Measurements from ENCODE around the gene JAKMIP3. TPM values are rescaled to one million over a fixed set of nuclear protein-coding genes. Genes with fewer than 3 reads are reported as not detected.

Gene JAKMIP3
- total and polyA plus RNA-seq, 2 donors (not counting 1 experiment from before 2014, with no cell fraction given) = 0.17 to 0.21 TPM

DNA sequence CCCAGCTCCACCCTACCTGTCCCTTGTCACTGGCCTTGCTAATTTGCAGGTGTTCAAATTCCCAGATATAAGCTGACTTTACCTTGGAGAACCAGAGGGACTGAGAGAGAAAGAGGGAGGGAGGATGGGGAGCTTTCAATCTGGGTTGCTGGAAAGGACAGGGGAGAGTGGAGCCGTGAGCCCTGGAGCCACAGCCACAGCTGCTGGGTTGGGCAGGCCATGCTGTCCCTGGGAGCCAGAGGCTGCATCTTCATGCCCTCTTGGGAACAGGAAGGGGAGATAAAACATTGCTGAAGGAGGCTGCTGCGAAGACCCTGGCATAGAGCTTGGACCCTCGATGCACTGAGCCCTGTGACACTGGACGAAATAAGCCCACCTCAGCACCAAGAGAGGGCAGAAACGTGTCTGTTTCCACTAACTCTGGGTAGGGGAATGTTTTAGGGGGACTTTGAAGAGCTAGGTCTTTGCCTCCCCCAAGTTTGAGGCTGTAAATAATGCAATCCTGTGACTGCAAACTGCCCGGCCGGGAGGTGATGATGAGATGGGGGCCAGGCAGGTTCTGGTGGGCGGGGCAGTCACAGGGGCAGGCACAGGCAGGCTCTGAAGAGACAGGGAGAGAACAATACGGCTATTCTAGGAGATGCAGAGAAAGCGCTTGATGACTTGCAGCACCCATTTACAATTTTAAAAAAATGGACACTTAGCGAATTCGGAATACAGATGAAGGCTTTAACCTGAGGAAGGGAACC, 5.8 kb upstream of the JAKMIP3 start:
- WGBS (ENCODE audit: insufficient coverage) = 69% methylated on average over 9 of the region's 12 CpGs
- Histone ChIP-seq H3K4me1 (ENCODE audit: control insufficient read depth in 2 of 2, insufficient read depth in 2 of 2, low read length in 2 of 2) (no peaks in the 10 kb centered on the region), H3K79me2 (ENCODE audit: control insufficient read depth, insufficient read depth, low read length) (no peaks in the 10 kb centered on the region), H4K20me1 (ENCODE audit: control insufficient read depth, insufficient read depth, low read length, poor library complexity, severe bottlenecking) (no peaks in the 10 kb centered on the region), H3K27ac (ENCODE audit: low read length in 2 of 2) (no peak overlapping the region), H3K4me3 (ENCODE audit: control extremely low read depth in 1 of 5, extremely low read depth in 1 of 5, insufficient read depth in 1 of 5, low read depth in 2 of 5, low read length in 4 of 5) (no peak overlapping the region), H3K36me3 (replicated peaks in 1 of 2; ENCODE audit: control extremely low read depth in 1 of 2, control insufficient read depth in 1 of 2, extremely low read depth in 1 of 2, insufficient read depth in 2 of 2, low read length in 1 of 2) (no peaks in the 10 kb centered on the region), H3K27me3 (replicated peaks in 1 of 4; ENCODE audit: control extremely low read depth in 1 of 4, control insufficient read depth in 3 of 4, insufficient read depth in 4 of 4, low read length in 3 of 4) (peaks cover 0 to 3% (median 0%) of the 10 kb centered on the region in 4 experiments), H3K9me3 (ENCODE audit: control extremely low read depth in 1 of 3, control insufficient read depth in 2 of 3, insufficient read depth in 1 of 3, low read length in 2 of 3) (peaks cover 0 to 8% (median 0%) of the 10 kb centered on the region in 3 donors), H3K4me2 (replicated peaks; ENCODE audit: low read depth, low read length, poor library complexity, severe bottlenecking) (no peak overlapping the region), H2AFZ (ENCODE audit: insufficient read depth, low read depth, low read length, poor library complexity, severe bottlenecking) (no peak overlapping the region), H3K9ac (ENCODE audit: low read length) (no peak overlapping the region)
- Mint-ChIP-seq H3K27ac (no peak overlapping the region), H3K4me3 (no peak overlapping the region), H3K4me1 (no peaks in the 10 kb centered on the region), H3K27me3 (peaks cover 9% of the 10 kb centered on the region), H3K9me3 (ENCODE audit: insufficient read depth) (no peaks in the 10 kb centered on the region)
- DNase-seq (no peak), ATAC-seq (ENCODE audit: low read depth) (no peak)
- intact Hi-C loops (cut with micrococcal nuclease) = no loop called here
- ChIA-PET POLR2A (no interaction called here), CTCF (interaction anchor here (1.4 kb wide), 1 partner anchor 36 kb away, joined by 3 read pairs; no protein-coding TSS in a partner anchor)
- TF ChIP-seq EZH2 (IDR thresholded peaks at IDR 0.05; ENCODE audit: borderline replicate concordance, insufficient read depth, low read depth, low read length, poor library complexity, severe bottlenecking) = no peak
- TF ChIP-seq, protein P1, sequence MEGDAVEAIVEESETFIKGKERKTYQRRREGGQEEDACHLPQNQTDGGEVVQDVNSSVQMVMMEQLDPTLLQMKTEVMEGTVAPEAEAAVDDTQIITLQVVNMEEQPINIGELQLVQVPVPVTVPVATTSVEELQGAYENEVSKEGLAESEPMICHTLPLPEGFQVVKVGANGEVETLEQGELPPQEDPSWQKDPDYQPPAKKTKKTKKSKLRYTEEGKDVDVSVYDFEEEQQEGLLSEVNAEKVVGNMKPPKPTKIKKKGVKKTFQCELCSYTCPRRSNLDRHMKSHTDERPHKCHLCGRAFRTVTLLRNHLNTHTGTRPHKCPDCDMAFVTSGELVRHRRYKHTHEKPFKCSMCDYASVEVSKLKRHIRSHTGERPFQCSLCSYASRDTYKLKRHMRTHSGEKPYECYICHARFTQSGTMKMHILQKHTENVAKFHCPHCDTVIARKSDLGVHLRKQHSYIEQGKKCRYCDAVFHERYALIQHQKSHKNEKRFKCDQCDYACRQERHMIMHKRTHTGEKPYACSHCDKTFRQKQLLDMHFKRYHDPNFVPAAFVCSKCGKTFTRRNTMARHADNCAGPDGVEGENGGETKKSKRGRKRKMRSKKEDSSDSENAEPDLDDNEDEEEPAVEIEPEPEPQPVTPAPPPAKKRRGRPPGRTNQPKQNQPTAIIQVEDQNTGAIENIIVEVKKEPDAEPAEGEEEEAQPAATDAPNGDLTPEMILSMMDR (IDR thresholded peaks at IDR 0.05) = no peak

DNA sequence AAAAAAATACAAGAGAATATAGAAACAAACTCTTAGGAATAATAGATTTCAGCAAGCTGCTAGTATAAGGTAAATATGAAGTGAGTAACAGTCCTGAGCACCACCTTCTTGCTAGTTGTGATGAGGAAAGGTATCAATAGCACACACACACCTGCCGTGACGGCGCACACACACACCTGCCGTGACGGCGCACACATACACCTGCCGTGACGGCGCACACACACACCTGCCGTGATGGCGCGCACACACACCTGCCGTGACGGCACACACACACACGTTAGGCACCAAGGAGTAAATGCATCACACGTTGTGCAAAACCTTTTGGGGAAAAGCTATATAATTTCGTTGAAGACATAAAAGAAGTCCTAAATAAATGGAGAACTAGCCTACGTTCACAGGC, 4.7 kb upstream of the JAKMIP3 start:
- CTCF ChIA-PET = no interaction called here

More for the DNA sequence above, 4.7 kb upstream of the JAKMIP3 start:
- Mint-ChIP-seq H3K9me3 (ENCODE audit: insufficient read depth) (no peaks in the 10 kb centered on the region), H3K27ac (no peak overlapping the region), H3K4me1 (peaks cover 3% of the 10 kb centered on the region), H3K27me3 (peaks cover 5% of the 10 kb centered on the region), H3K4me3 (no peak overlapping the region)
- H2AFZ ChIP-seq (ENCODE audit: insufficient read depth, low read depth, low read length, poor library complexity, severe bottlenecking) = no peak overlapping the region
- intact Hi-C loops (cut with micrococcal nuclease) = no loop called here
- ATAC-seq (ENCODE audit: low read depth) = no peak
- no peaks in the 10 kb centered on the region for H3K36me3 ChIP-seq (replicated peaks in 1 of 2; ENCODE audit: control extremely low read depth in 1 of 2, control insufficient read depth in 1 of 2, extremely low read depth in 1 of 2, insufficient read depth in 2 of 2, low read length in 1 of 2)
- no peak for DNase-seq
- H3K9me3 ChIP-seq (ENCODE audit: control extremely low read depth in 1 of 3, control insufficient read depth in 2 of 3, insufficient read depth in 1 of 3, low read length in 2 of 3) = no peaks in the 10 kb centered on the region
- POLR2A ChIA-PET = no interaction called here
- no peaks in the 10 kb centered on the region for H3K79me2 ChIP-seq (ENCODE audit: control insufficient read depth, insufficient read depth, low read length)
- H4K20me1 ChIP-seq (ENCODE audit: control insufficient read depth, insufficient read depth, low read length, poor library complexity, severe bottlenecking) = no peaks in the 10 kb centered on the region
- TF ChIP-seq, protein P1 (IDR thresholded peaks at IDR 0.05) = no peak
- TF ChIP-seq EZH2 (IDR thresholded peaks at IDR 0.05; ENCODE audit: borderline replicate concordance, insufficient read depth, low read depth, low read length, poor library complexity, severe bottlenecking) = no peak
- no peak overlapping the region for H3K9ac ChIP-seq (ENCODE audit: low read length)
- no peak overlapping the region for H3K27ac ChIP-seq (ENCODE audit: low read length in 2 of 2)
- H3K4me3 ChIP-seq (ENCODE audit: control extremely low read depth in 1 of 5, extremely low read depth in 1 of 5, insufficient read depth in 1 of 5, low read depth in 2 of 5, low read length in 4 of 5) = no peak overlapping the region
- H3K4me1 ChIP-seq (ENCODE audit: control insufficient read depth in 2 of 2, insufficient read depth in 2 of 2, low read length in 2 of 2) = no peaks in the 10 kb centered on the region
- no peak overlapping the region for H3K4me2 ChIP-seq (replicated peaks; ENCODE audit: low read depth, low read length, poor library complexity, severe bottlenecking)
- 98% methylated on average over 8 of the region's 18 CpGs for WGBS (ENCODE audit: insufficient coverage)
- peaks cover 0 to 3% (median 0%) of the 10 kb centered on the region in 4 experiments for H3K27me3 ChIP-seq (replicated peaks in 1 of 4; ENCODE audit: control extremely low read depth in 1 of 4, control insufficient read depth in 3 of 4, insufficient read depth in 4 of 4, low read length in 3 of 4)
